K562 (cell line): ENCODE results near the gene ELP5. TPM values are rescaled to one million over a fixed set of nuclear protein-coding genes. Genes with fewer than 3 reads are reported as not detected.
A peak's percentile ranks its signal among the peaks of the same experiment; 100 is the strongest.

ENCODE experiments used
- BHLHE40 ChIP-seq: IDR thresholded peaks from 2 replicates; pipeline ENCODE4 v1.6.1; 2011; ENCODE audit warnings: low read length, improper control_type of control experiment
- CBFA2T3 ChIP-seq: fragments of 450-650 bp; IDR thresholded peaks from 2 replicates; pipeline ENCODE4 v1.6.1; 2017
- GATA2 ChIP-seq: sonication (generic); formaldehyde crosslinking; IDR thresholded peaks from 2 replicates; pipeline ENCODE4 v1.4.0; 2020; ENCODE audit warnings: mild to moderate bottlenecking, missing genetic modification reagents
- ID3 ChIP-seq, 2 experiments: fragments of 250-450 bp in 1 of 2; fragments of 450-650 bp in 1 of 2; sonication (Bioruptor Pico) in 1 of 2; IDR thresholded peaks; 2 replicates each; pipeline versions ENCODE4 v1.6.1 to v1.8.0; 2016 to 2021; ENCODE audit warnings: mild to moderate bottlenecking in 2 of 2, moderate library complexity in 2 of 2, missing compliant biosample characterization in 1 of 2, missing genetic modification characterization in 1 of 2
- LARP7 ChIP-seq: fragments of 450-650 bp; IDR thresholded peaks from 2 replicates; pipeline ENCODE4 v1.6.1; 2016
- PRDM10 ChIP-seq: fragments of 450-650 bp; IDR thresholded peaks from 2 replicates; pipeline ENCODE4 v1.6.1; 2018; ENCODE audit not compliant: partially characterized antibody
- SIX5 ChIP-seq, 2 experiments: IDR thresholded peaks; 2 replicates each; pipeline ENCODE4 v1.6.1; 2011; ENCODE audit warnings: low read length in 2 of 2, borderline replicate concordance in 1 of 2, low read depth in 1 of 2, mild to moderate bottlenecking in 1 of 2, moderate library complexity in 1 of 2; ENCODE audit not compliant: insufficient read depth in 1 of 2
- SMAD4 ChIP-seq: fragments of 250-450 bp; sonication (Bioruptor Pico); conservative IDR thresholded peaks from 2 replicates; pipeline ENCODE4 v1.8.0; 2021; ENCODE audit warnings: inconsistent platforms, mild to moderate bottlenecking, moderate library complexity
- TSHZ1 ChIP-seq: fragments of 250-450 bp; sonication (Bioruptor Pico); IDR thresholded peaks from 2 replicates; pipeline ENCODE4 v1.4.0; 2020; ENCODE audit warnings: mild to moderate bottlenecking, moderate library complexity
- ZNF146 ChIP-seq: IDR thresholded peaks from one replicate; pipeline ENCODE4 v1.6.1; 2018; ENCODE audit warnings: missing compliant biosample characterization; ENCODE audit not compliant: unreplicated experiment
- ZNF592 ChIP-seq: fragments of 450-650 bp; IDR thresholded peaks from 2 replicates; pipeline ENCODE4 v1.6.1; 2017; ENCODE audit warnings: antibody characterized with exemption, mild to moderate bottlenecking
- ZNF766 ChIP-seq: fragments of 200-800 bp; sonication (Bioruptor generic); conservative IDR thresholded peaks from 2 replicates; pipeline ENCODE4 v1.6.1; 2016; ENCODE audit warnings: missing genetic modification characterization, missing compliant biosample characterization
- polyA plus RNA-seq, 8 experiments: library from polyadenylated mRNA; depleted of rRNA in 4 of 8; stranded (reverse) in 5 of 8; unstranded in 3 of 8; fragments of >200 nt; fragmentation: Nextera tagmentation in 2 of 8; fragmentation: Illumina TruSeq in 1 of 8; extraction: Ambion mirVana in 2 of 8; extraction: Trizol in 1 of 8; gene quantifications; 2 replicates each; pipeline versions ENCODE4 v1.2.1 to v1.2.3, GENCODE V29; 2011 to 2014; ENCODE audit warnings: inconsistent platforms in 1 of 8, missing spikeins in 1 of 8
- total RNA-seq, 7 experiments: library from RNA; depleted of rRNA in 6 of 7; stranded (reverse); fragments of >200 nt in 6 of 7; fragmentation: Illumina TruSeq in 2 of 7; extraction: Trizol in 2 of 7; gene quantifications; 2 replicates each; pipeline versions ENCODE4 v1.2.1 to v1.2.3, GENCODE V29; 2011 to 2021; ENCODE audit warnings: low replicate concordance in 1 of 7

The ELP5 gene
- total and polyA plus RNA-seq, 9 of the 15 experiments (the other 6 are each of a cell fraction or from before 2014, with no cell fraction given) = 25.7 to 77.9 (median 52.9) TPM

GRCh38 chr17:7234083-7234951 is 17.7 kb upstream of the ELP5 start, which contains the start of gene DVL2 (continued):
- no peak for TF ChIP-seq ZNF592
- TF ChIP-seq CBFA2T3 = peak; percentile 12; the same call in 1 of the 2 replicates
- no peak for TF ChIP-seq TSHZ1 (CRISPR knock-in tag)
- TF ChIP-seq GATA2 (CRISPR knock-in tag) = no peak
- TF ChIP-seq BHLHE40 = peak; percentile 100
- TF ChIP-seq LARP7 = no peak
- TF ChIP-seq SIX5 (IDR thresholded peaks at IDR 0.05; ENCODE audit: borderline replicate concordance in 1 of 2, insufficient read depth in 1 of 2, low read depth in 1 of 2, low read length in 2 of 2) = no peak; a peak in 1 of 4 replicates
- TF ChIP-seq PRDM10 = peak; percentile 96
- no peak for TF ChIP-seq ZNF766 (CRISPR knock-in tag)
- peak; percentile 87 for TF ChIP-seq SMAD4
- TF ChIP-seq ID3 (CRISPR knock-in tag; IDR thresholded peaks at IDR 0.05) = no peak
- no peak for TF ChIP-seq ID3 (tag; IDR thresholded peaks at IDR 0.05)
- TF ChIP-seq ZNF146 (CRISPR knock-in tag) = no peak
